C4-2B (cell line): ENCODE results near the gene DOCK3.

Experiments
- H3K27ac ChIP-seq: fragments of 450-650 bp; 2 replicates; pipeline ENCODE4 v1.5.1; 2017
- ZFX ChIP-seq: fragments of 450-650 bp; IDR thresholded peaks from 2 replicates; pipeline ENCODE4 v1.6.1; 2017
- TF ChIP-seq, protein P1 (sequence below): fragments of 450-650 bp; conservative IDR thresholded peaks from 2 replicates; pipeline ENCODE4 v1.5.1; 2017; ENCODE audit warnings: mild to moderate bottlenecking

Gene DOCK3

DNA sequence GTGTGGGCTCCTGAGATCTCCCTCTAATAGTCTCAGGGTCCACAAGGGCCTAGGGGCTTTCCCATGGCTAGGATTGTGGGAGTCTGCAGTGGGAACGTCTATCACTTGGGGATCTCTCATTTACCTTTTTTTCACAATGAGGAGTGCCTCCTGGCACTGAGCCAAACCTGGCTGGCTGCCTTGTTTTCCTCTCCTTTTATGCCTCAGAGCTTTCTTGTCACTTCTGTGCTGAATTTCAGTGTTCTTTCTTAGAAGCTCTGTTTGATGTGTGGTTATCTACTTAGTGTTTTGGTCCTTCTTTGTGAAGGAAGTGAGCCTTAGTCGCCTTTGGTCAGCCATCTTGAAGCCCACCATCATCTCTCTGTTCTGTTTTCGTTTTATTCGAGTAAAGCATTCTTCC, 33.9 kb downstream of the DOCK3 start:
- H3K27ac ChIP-seq: no peak overlapping the region
- TF ChIP-seq ZFX: no peak
- TF ChIP-seq, protein P1, sequence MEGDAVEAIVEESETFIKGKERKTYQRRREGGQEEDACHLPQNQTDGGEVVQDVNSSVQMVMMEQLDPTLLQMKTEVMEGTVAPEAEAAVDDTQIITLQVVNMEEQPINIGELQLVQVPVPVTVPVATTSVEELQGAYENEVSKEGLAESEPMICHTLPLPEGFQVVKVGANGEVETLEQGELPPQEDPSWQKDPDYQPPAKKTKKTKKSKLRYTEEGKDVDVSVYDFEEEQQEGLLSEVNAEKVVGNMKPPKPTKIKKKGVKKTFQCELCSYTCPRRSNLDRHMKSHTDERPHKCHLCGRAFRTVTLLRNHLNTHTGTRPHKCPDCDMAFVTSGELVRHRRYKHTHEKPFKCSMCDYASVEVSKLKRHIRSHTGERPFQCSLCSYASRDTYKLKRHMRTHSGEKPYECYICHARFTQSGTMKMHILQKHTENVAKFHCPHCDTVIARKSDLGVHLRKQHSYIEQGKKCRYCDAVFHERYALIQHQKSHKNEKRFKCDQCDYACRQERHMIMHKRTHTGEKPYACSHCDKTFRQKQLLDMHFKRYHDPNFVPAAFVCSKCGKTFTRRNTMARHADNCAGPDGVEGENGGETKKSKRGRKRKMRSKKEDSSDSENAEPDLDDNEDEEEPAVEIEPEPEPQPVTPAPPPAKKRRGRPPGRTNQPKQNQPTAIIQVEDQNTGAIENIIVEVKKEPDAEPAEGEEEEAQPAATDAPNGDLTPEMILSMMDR: no peak

DNA sequence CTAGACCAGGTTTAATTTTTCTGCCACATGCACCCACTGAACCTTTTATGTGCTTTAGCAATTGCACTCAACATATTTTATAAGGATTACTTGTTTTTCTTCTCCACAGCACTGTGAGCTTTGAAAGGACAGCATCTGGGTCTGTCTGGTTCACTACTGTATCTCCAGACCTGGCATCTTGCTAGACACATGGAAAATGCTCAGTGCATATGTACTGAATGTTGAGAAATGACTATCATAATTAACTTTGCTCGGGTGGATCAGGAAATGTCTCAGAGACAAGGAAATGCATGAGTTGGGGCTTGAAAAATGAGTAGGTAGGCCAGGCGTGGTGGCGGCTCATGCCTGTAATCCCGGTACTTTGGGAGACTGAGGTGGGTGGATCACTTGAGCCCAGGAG, 40.2 kb downstream of the DOCK3 start:
- H3K27ac ChIP-seq: no peak overlapping the region

DNA sequence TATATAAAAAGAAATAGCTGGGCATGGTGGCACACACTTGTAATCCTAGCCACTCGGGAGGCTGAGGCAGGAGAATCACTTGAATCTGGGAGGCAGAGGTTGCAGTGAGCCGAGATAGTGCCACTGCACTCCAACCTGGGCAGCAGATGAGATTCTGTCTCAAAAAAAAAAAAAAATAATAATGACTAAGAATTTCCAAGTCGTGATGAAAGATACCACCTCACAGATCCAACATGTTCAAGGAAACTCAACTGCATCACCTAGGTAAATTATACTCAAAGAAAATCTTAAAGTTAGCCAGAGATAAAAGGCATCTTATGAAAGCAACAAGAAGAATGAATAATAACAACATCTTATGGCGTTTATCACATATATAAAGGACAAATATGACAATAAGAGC, 50.1 kb downstream of the DOCK3 start:
- no peak for TF ChIP-seq ZFX
- TF ChIP-seq, protein P1: no peak
- H3K27ac ChIP-seq: no peak overlapping the region

More for the DNA sequence above, 40.2 kb downstream of the DOCK3 start:
- TF ChIP-seq, protein P1: no peak
- no peak for TF ChIP-seq ZFX

DNA sequence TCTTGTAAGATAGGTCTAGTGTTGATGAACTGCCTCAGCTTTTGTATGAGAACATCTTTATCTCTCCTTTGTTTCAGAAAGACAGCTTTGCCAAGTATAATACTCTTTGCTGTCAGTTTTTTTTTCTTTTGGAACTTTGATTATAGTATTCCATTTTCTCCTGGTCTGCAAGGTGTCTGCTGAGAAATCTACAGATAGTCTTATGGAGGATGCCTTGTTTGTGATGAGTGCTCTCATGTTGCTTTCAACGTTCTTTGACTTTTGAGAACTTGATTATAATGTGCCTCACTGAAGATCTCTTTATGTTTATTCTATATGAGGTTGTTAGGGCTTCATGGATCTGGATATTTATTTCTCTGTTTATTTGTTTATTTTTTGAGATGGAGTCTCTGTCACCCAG, 60.3 kb downstream of the DOCK3 start:
- no peak for TF ChIP-seq ZFX
- TF ChIP-seq, protein P1: no peak

DNA sequence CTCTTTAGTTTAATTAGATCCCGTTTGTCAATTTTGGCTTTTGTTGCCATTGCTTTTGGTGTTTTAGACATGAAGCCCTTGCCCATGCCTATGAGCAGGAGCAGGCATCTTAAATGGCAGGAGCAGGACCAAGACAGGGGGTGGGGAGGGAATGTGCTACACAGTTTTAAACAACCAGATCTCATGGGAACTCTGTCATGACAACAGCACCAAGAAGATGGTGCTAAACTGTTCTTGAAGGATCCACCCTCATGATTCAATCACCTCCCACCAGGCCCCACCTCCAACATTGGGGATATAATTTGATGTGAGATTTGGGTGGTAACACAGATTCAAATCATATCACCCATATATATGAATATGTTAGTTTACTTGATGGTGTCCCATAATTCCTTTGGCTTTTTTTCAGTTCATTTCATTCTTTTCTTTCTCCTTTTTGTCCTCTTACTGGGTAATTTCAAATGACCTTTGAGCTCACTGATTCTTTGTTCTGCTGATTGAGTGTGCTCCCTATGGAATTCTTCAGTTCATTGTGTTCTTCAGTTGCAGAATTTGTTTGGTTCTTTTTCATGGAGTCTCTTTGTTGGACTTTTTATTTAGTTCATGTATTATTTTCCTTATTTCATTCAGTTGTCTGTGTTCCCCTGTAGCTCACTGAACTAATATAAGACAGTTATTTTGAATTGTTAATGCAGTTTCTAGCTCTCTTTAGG, 62.6 kb downstream of the DOCK3 start:
- TF ChIP-seq ZFX: no peak
- TF ChIP-seq, protein P1: no peak
- H3K27ac ChIP-seq: no peak overlapping the region

More for the DNA sequence above, 60.3 kb downstream of the DOCK3 start:
- H3K27ac ChIP-seq: no peak overlapping the region

DNA sequence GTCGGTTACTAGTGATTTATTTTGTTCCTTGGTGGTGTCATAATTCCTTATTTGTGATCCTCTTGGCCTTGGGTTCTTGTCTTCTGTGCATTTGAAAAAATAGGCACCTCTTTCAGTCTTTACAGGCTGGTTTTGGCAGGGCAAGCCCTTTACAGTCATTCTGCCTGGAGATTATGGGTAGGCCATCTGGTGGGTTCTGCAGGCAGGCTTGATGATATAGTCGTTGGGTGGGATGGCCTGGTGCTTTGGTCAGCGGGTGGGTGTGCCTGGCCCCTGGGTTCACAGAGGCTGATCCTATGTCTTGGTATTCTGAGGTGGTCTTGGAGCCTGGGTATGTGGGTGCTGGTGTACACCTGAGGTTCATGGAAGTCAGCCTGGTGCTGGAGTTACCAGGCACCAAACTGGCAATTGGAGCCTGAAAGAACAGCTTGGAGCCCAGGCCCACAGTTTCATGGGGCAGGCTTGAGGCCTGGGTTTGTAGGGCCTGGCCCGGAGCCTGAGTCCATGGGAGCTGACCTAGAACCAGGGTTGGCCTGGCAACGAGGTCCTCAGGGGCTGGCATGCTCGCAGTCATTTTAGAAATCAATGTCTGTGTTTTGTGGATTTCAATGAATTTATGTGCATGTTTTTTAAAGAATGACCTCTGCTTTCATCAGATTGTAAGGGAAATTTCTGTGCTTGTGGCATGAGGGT, 63.3 kb downstream of the DOCK3 start:
- TF ChIP-seq ZFX: no peak
- TF ChIP-seq, protein P1: no peak
- no peak overlapping the region for H3K27ac ChIP-seq

DNA sequence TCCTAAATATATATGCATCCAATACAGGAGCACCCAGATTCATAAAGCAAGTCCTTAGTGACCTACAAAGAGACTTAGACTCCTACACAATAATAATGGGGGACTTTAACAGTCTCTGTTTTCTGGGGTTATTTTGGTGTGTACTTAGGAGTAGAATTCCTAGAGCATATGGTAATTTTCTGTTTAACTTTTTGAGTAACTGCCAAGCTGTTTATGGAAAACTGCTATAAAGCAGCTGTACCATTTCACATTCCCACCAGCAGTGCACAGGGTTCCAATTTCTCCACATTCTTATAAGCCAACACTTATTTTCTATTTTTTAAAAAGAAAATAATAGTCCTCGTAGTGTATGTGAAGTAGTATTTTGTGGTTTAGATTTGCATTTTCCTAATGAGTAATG, 68.9 kb downstream of the DOCK3 start:
- TF ChIP-seq, protein P1: no peak
- no peak for TF ChIP-seq ZFX

More for the DNA sequence above, 68.9 kb downstream of the DOCK3 start:
- no peak overlapping the region for H3K27ac ChIP-seq
